GM21390 (cell line): Measurements from ENCODE around the gene PPP1R13B.
A peak's percentile ranks its signal among the peaks of the same experiment; 100 is the strongest.
"Not testable (repeated sequence)": the region's sequence is repeated elsewhere in the genome, so short reads cannot be mapped to it uniquely, and the experiment has no call there.

Experiments used
- ATAC-seq: cut with Tn5 transposase; IDR thresholded peaks from one replicate; pipeline ENCODE4 v1.9.1; 2021; ENCODE audit not compliant: unreplicated experiment

Gene PPP1R13B, protein sequence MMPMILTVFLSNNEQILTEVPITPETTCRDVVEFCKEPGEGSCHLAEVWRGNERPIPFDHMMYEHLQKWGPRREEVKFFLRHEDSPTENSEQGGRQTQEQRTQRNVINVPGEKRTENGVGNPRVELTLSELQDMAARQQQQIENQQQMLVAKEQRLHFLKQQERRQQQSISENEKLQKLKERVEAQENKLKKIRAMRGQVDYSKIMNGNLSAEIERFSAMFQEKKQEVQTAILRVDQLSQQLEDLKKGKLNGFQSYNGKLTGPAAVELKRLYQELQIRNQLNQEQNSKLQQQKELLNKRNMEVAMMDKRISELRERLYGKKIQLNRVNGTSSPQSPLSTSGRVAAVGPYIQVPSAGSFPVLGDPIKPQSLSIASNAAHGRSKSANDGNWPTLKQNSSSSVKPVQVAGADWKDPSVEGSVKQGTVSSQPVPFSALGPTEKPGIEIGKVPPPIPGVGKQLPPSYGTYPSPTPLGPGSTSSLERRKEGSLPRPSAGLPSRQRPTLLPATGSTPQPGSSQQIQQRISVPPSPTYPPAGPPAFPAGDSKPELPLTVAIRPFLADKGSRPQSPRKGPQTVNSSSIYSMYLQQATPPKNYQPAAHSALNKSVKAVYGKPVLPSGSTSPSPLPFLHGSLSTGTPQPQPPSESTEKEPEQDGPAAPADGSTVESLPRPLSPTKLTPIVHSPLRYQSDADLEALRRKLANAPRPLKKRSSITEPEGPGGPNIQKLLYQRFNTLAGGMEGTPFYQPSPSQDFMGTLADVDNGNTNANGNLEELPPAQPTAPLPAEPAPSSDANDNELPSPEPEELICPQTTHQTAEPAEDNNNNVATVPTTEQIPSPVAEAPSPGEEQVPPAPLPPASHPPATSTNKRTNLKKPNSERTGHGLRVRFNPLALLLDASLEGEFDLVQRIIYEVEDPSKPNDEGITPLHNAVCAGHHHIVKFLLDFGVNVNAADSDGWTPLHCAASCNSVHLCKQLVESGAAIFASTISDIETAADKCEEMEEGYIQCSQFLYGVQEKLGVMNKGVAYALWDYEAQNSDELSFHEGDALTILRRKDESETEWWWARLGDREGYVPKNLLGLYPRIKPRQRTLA

GRCh38 chr14:103847451-103848174 is at the start of gene PPP1R13B:
TSS of gene PPP1R13B (minus strand) at chr14:103847575. CDS start at chr14:103847307, 268 bp downstream.
- peak; percentile 84 for ATAC-seq

GRCh38 chr14:103896578-103896977 is 49.2 kb upstream of the PPP1R13B start:
- no peak for ATAC-seq

- ATAC-seq: no peak
These were observed 47.3 kb upstream of the PPP1R13B start for GRCh38 chr14:103894723-103895059.

DNA sequence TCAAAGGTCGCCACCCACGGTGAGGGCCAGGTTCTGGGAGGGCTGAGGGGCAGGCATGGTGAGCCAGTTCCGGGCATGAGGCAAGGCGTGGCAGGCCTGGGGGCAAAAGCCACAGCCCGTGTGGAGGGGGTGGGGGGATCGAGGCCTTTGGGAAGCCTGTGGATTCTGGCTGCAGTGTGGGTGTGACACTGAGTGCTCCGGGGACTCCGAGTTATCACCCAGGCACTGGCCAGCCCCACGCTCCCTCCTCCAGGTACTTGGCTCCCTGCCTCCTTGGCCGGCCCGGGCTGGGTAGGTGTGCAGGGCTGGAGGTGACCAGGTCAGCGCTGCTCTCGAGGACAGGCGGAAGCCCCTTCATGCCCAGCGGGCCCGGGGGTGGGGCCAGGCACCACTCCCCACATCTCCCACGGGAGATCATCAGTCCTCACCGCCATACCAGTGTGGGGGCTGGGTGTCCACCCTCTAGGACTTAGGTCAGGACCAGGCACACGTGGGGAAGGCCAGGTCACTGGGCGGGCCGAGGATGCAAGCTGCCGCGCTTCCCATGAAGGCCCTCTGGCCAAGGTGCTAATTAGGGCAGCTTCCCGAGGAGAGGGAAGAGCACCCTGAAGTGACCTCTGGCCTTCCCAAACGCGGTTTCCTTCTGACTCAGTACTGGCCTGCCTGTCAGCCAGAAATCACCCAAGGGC is 46.8 kb upstream of the PPP1R13B start:
- ATAC-seq: no peak

GRCh38 chr14:103892247-103892646 is 44.9 kb upstream of the PPP1R13B start:
- no peak for ATAC-seq

DNA sequence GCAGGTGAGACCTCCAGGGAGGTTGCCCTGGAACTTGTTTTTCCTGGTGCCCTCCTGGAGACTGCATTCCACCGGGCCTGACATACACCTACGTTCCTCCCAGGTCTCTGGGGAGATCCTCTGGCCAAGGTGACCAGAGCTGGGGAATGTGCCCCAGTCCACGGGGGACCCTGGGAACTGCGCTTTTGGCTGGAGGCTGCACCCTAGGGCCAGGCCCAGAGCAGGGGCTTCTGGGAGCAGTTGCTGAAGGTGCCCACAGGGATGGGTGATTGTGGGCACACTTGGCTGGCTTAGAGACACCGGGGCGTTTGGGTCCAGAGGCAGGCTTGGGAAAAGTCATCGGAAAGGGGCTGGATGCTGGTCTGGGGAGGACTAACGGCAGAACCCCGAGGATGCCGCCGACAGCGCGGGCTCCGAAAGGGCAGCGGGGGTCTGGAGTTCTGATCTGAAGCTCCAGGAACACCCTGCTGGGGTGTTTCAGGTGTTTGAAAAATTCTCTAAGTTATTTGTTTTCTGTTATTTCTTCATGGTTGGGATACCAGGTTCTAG is 44.4 kb upstream of the PPP1R13B start:
- no peak for ATAC-seq

DNA sequence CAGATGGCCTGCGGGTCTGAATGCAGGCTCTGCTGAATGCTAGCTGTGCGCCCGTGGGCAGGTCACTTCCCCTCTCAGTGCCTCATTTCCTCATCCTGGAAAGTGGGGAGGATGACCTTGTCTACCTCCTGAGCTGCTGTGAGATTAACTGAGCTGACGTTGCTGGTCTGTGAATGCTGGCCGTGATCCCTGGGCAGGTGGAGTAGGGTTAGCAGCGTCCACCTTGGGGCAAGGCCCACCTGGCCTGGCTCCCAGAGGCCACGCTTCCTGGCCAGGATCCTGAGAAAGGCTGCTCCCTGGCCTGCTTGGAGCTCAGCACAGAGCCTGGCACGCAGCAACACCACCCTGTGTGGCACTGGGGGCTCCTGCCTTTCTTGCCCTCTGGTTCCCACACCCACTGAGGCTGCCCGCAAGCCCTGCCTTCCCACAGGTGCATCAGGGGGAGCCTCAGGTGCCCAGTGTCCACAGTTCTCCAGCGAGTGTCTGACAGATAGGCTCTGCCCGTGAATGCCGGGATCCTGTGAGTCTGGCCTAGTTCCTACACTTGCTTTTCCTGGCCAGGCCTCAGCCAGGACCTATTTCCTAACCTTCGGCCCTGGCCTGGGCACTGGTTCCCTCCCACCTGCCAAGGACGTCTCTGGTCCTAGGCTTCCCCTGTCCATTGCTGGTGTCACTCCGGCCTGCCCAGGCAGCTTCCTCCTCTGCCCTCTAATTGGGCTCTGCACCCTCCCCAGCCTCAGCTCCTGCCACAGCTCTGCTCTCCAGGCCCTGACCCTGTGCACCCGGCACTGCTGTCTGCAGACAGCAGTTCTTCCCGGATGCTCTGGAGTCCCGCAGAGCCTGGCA is 43.7 kb upstream of the PPP1R13B start:
- ATAC-seq: no peak

GRCh38 chr14:103890052-103890371 is 42.6 kb upstream of the PPP1R13B start:
- ATAC-seq: no peak

DNA sequence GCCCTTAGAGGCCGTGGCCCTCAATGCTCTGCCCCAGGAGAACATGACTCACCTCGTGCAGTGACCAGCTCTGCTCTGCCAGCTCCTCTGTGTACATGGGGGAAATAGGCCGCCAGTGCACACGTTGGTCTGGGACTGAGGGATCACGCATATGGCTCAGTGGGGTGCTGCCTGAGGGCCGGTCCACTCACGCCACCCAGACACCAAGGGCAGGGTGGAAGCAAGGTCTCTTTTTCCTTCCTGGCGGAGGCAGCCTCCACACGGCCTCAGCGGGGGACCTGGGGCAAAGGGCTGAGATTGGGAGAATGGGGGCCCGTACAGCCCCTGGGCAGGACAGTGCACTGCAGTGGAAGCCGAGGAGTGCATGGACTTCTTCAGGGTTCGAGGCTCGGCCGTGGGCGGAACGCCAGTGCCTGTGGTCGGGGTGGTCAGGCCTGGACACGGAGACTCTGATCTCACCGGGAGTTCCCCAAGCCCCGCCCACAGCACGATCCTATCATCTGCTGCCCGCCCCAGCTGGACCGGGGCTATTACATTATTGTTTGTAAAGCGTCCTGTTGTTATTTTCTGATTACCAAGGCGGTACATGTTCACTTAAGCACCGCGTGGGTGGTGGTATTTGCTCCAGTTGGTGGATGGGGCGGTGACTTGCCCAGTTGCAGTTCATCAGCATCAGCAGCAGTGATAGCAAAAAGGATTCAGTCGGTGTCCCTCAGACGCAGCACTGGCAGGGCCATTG is 42.1 kb upstream of the PPP1R13B start:
- ATAC-seq: no peak

DNA sequence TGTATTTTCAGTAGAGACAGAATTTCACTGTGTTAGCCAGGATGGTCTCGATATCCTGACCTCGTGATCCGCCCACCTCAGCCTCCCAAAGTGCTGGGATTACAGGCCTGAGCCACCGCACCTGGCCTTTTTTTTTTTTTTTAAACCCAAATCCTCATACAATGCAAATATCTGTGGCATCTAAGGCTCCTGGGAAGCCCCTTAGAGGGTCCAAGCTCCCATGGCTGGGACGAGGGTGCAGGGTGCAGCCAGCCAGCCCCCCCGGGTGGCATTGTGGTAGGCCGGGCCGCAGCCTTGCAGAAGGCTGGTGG is 41.6 kb upstream of the PPP1R13B start:
- ATAC-seq: not testable (repeated sequence)

GRCh38 chr14:103887557-103888115 is 40.3 kb upstream of the PPP1R13B start:
- ATAC-seq: no peak

GRCh38 chr14:103887170-103887501 is 39.8 kb upstream of the PPP1R13B start:
- ATAC-seq: no peak

DNA sequence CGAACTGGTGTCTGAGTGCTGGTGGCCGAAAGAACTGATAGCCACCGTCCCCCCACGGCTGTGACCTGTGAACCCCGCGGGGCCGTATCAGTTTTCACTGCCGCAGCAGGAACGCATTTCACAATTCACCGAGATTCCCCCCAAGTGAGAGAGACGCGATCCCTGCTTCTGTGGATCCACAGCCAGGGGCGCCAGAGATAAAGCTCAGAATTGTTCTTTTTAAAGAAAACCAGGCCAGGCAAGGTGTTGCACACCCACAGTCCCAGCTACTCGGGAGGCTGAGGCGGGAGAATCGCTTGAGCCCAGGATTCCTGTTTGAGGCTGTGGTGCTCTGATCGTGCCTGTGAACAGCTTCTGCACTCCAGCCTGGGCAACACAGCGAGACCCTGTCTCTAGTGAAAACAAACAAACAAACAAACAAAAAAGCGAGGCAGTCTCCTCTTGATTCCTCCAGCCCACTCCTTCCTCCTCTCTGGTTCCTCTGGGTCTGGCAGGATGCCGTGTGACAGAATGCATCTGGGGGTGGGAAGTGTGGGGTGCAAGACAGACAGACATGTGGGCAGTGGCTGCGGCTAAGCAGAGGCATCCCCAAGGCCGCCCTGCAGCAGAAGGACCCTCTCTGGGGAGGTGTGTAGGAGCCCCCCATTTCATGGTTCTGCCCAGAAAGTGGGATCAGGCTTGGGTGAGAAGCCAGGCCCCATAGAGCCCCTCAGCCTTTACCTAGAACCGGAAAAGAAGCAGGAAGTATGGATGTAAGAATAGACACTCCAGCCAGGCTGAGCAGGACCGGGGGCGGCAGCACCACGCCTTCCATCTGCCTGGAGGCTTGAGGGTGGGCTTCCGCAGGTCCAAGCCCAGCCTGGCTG is 39.2 kb upstream of the PPP1R13B start:
- ATAC-seq: no peak

GRCh38 chr14:103885509-103885932 is 38.1 kb upstream of the PPP1R13B start:
- ATAC-seq: no peak

DNA sequence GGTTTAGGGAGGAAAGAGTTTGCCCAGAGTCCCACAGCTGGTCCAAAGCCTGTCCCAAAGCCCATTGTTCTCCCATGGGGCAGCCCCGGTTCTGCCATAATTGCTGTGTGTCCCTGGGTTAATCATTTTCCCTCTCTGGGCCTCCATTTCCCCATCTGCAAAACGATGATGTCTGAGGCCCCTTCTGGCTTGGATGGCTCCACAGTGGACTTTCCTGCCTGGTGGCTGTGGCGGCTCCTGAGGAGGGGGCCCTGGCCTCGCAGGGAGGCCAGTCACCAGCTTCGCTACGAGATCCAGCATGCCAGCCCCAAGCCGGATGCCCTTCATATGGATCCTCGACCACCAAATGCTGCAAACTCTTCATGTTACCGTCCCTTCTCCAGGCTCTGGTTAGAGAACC is 37.5 kb upstream of the PPP1R13B start:
- no peak for ATAC-seq

DNA sequence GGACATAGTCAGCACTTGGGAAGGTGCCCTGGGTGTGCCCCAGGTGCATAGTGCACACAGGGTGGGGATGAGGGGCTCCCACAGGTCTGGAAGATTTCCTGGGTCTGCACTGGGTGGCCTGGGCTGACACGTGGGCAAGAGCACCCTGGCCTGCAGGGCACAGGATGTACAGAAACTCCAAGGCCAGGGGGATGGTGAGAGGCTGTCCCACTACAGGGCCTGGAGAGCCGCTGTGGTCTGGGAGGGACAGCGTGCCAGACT is 35.8 kb upstream of the PPP1R13B start:
- ATAC-seq: no peak

DNA sequence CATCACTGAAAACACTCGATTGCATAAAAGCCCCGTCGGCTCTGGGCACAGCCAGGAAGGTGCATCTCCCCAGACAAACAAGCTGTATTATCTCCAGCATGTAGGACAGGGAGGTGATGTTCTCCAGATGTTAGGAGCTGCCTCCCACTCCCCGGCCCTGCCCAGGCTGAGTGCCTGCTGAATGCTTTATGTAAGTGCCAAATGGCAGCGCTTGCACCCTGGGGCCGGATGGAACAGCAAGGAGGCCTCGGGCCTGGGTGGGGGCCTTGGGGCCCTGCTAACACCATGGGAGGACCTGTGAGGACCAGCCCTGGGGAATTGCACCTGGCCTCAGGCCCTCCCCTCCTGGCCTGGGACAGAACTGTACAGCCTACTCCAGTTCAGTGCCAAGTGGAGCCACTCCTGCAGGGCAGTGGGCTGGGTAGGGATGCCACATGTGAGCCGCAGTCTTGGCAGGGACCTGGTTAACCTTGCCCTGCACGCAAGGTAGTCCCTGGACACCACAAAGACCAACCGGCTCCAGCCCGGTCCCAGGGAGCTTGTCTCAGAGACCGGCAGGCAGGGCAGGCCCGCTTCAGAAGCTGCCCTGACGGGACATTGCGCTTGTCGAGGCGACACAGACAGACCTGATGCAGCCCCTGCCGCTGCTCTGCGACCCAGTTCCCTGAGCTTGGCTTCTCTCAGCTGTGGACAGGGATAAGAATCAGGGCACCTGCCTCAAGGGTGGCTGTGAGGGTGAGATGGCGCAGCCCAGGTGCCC is 35.3 kb upstream of the PPP1R13B start:
- ATAC-seq: no peak
